AG09319 (cell line): ENCODE measurements around the gene LRRC23.
"Not testable (repeated sequence)": the region's sequence is repeated elsewhere in the genome, so short reads cannot be mapped to it uniquely, and the experiment has no call there.

Experiments used
- DNase-seq: peaks from one replicate; pipeline ENCODE4 v3.0.0-alpha.2; 2010; ENCODE audit warnings: low read depth; ENCODE audit errors: extremely low read depth
- CTCF ChIP-seq: IDR thresholded peaks from 2 replicates; pipeline ENCODE4 v1.5.1; 2011; ENCODE audit warnings: low read depth, mild to moderate bottlenecking, inconsistent platforms, low read length, moderate library complexity

LRRC23 gene

GRCh38 chr12:6863586-6864321, 40.9 kb upstream of the LRRC23 start:
- no peak for DNase-seq
- TF ChIP-seq CTCF, result no peak

- not testable (repeated sequence) for DNase-seq
Observed at GRCh38 chr12:6865307-6865706, 39.3 kb upstream of the LRRC23 start.

GRCh38 chr12:6866163-6866919, 38.3 kb upstream of the LRRC23 start:
- no peak for DNase-seq
- no peak for TF ChIP-seq CTCF

- no peak for TF ChIP-seq CTCF
- no peak for DNase-seq
Observed at GRCh38 chr12:6866920-6867412, 37.7 kb upstream of the LRRC23 start.

GRCh38 chr12:6867413-6868210, 37.0 kb upstream of the LRRC23 start, which contains the start of gene TPI1:
TSS of gene TPI1 (plus strand) at chr12:6867531. CDS start at chr12:6867567, 36 bp downstream.
- peak; percentile 52 for DNase-seq
- TF ChIP-seq CTCF, result no peak

- no peak for DNase-seq
Observed at GRCh38 chr12:6868211-6869048, 36.2 kb upstream of the LRRC23 start.

More at GRCh38 chr12:6868211-6869048, 36.2 kb upstream of the LRRC23 start:
- peak; percentile 31 for TF ChIP-seq CTCF
